Testis (tissue), 2 donors: ENCODE results near the gene GNAI3.

Experiments used
- POLR2A ChIP-seq: fragments of 450-650 bp; IDR thresholded peaks from one replicate; pipeline ENCODE4 v1.6.1; 2017; ENCODE audit warnings: antibody characterized with exemption, mild to moderate bottlenecking, moderate library complexity
- TF ChIP-seq, protein P1 (sequence below), 3 experiments: fragments of 450-650 bp in 2 of 3; fragments of 200-600 bp in 1 of 3; sonication (generic) in 1 of 3; IDR thresholded peaks; one replicate each; pipeline ENCODE4 v1.5.1; 2016 to 2019; ENCODE audit warnings: antibody characterized with exemption in 3 of 3, mild to moderate bottlenecking in 2 of 3, moderate library complexity in 1 of 3

- TF ChIP-seq, protein P1, sequence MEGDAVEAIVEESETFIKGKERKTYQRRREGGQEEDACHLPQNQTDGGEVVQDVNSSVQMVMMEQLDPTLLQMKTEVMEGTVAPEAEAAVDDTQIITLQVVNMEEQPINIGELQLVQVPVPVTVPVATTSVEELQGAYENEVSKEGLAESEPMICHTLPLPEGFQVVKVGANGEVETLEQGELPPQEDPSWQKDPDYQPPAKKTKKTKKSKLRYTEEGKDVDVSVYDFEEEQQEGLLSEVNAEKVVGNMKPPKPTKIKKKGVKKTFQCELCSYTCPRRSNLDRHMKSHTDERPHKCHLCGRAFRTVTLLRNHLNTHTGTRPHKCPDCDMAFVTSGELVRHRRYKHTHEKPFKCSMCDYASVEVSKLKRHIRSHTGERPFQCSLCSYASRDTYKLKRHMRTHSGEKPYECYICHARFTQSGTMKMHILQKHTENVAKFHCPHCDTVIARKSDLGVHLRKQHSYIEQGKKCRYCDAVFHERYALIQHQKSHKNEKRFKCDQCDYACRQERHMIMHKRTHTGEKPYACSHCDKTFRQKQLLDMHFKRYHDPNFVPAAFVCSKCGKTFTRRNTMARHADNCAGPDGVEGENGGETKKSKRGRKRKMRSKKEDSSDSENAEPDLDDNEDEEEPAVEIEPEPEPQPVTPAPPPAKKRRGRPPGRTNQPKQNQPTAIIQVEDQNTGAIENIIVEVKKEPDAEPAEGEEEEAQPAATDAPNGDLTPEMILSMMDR (IDR thresholded peaks at IDR 0.05), result no peak
- no peak for TF ChIP-seq POLR2A
Observed at GRCh38 chr1:109661391-109661790, 113.0 kb downstream of the GNAI3 start.
